HG03521 (cell line): Measurements from ENCODE around the gene TIMM44.
"Not testable (repeated sequence)": the region's sequence is repeated elsewhere in the genome, so short reads cannot be mapped to it uniquely, and the experiment has no call there.

Experiments used
- ATAC-seq: cut with Tn5 transposase; IDR thresholded peaks from one replicate; pipeline ENCODE4 v1.9.1; 2021; ENCODE audit warnings: mild to moderate bottlenecking, moderate library complexity; ENCODE audit not compliant: unreplicated experiment

The TIMM44 gene

GRCh38 chr19:7977021-7977722 lies 33.7 kb upstream of the TIMM44 start:
- ATAC-seq, result no peak

DNA sequence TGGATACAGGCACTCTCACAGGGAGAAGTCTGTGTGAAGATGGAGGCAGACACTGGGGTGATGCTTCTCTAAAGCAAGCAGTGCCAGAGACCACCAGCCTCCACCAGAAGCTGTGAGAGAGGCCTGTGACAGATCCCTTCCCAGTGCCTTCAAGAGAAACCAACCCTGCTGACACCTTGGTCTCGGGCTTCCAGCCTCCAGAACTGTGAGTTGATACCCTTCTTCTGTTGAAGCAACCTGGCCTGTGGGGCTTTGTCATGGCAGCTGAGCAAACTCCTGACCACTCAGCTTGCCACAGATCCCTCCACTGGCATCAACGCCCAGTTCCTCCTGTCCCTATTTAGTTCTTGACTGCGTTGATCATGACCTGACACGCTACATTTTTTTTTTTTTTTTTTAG lies 33.0 kb upstream of the TIMM44 start:
- no peak for ATAC-seq

GRCh38 chr19:7975037-7975436 lies 31.6 kb upstream of the TIMM44 start:
- no peak for ATAC-seq

DNA sequence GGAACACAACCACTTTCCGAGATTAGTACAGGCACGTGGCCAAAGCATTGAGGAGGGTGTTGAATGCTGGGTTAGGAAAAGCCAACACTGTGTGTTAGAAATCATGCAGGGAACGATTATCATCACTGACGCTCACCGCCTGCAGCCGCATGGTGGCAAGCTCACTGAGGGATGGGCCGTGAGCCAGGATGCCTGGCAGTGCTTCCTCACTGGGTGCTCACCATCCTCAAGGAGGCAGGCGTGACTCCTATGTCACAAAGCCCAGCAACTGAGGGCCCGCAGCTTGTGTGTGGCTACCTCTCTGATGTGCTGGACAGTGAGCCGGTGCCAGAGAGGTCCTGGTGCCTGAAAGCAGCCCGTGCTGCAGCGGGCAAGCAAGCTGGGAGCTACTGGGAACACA lies 30.4 kb upstream of the TIMM44 start:
- ATAC-seq, result no peak

GRCh38 chr19:7971553-7972520 lies 28.4 kb upstream of the TIMM44 start:
- ATAC-seq, result no peak

- ATAC-seq, result no peak
Measured at GRCh38 chr19:7970716-7971448, 27.4 kb upstream of the TIMM44 start.

GRCh38 chr19:7969555-7969939 lies 26.1 kb upstream of the TIMM44 start:
- ATAC-seq, result no peak

DNA sequence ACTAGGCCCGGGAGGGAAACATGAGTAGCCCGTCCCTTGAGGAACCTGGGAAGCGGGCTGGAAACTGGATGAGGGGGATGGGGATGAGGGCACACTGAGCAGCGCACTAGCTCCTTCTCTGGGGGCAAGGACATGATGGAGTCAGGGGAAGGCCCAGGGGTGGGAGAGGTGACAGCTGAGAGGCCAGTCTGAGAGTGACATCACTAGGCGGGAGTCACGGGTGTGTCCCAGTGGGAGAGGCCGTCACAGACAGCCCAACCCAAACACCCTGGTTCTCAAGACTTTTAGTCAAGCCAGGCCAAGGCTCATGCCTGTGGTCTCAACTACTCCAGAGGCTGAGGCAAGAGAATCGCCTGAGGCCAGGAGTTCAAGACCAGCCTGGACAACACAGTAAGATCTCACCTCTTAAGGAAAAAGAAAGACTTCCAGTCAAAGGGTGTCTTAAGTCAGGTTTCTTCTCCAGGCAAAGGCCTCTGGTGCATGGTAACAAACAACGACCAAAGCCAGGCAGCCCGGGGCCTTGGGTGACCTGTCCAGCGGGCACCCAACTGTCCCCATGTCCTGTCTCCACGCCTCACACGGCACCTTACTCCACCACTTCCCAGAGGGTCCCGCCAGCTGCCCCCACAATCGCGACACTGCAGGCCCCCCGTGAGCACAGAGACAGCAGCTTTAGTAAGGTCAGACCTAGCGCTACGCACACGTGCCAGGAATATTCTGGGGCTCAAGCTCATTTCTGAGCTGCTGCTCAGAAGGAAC lies 25.5 kb upstream of the TIMM44 start:
- no peak for ATAC-seq

DNA sequence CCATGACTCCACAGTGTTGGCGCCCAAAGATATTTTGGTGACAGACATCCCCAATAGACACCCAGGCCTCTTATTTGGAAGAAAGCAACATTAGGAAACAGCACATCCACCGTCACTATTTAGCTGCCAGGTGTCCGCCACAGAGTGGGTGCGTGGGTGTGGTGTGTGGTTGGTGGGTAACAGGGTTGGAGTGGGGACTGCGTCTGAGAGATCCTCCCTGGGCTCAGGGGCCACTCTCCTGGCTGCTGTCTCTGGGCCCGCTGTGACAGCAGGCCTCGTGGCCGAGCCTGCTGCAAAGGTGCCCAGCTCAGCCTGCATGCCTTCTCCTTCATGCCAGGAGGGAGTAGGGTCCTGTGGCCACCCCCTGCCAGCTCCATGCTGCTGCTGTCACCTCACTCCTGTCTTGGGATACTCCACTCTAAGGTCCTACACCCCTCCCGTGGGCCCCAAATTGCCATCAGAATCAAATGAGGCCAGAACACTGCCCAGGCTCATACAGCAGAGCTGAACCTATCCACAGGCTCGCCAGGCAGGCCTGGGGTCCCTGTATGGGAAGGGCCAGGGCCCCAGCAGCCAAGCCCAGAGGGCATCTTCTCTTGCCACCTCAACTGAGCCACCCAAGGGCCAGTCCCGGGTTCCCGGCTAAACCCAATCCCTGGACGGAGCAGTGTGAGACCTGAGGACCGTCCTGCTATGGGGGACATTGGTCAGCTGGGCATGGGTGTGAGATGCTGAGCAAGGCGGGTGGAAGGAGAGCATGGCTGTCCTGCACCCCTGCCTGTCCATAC lies 24.7 kb upstream of the TIMM44 start:
- ATAC-seq, result no peak

GRCh38 chr19:7965921-7966665 lies 22.6 kb upstream of the TIMM44 start:
- ATAC-seq, result no peak

GRCh38 chr19:7965259-7965841 lies 21.9 kb upstream of the TIMM44 start:
- no peak for ATAC-seq

GRCh38 chr19:7963566-7963965 lies 20.1 kb upstream of the TIMM44 start:
- no peak for ATAC-seq

- no peak for ATAC-seq
Measured at GRCh38 chr19:7962644-7963268, 19.3 kb upstream of the TIMM44 start.

DNA sequence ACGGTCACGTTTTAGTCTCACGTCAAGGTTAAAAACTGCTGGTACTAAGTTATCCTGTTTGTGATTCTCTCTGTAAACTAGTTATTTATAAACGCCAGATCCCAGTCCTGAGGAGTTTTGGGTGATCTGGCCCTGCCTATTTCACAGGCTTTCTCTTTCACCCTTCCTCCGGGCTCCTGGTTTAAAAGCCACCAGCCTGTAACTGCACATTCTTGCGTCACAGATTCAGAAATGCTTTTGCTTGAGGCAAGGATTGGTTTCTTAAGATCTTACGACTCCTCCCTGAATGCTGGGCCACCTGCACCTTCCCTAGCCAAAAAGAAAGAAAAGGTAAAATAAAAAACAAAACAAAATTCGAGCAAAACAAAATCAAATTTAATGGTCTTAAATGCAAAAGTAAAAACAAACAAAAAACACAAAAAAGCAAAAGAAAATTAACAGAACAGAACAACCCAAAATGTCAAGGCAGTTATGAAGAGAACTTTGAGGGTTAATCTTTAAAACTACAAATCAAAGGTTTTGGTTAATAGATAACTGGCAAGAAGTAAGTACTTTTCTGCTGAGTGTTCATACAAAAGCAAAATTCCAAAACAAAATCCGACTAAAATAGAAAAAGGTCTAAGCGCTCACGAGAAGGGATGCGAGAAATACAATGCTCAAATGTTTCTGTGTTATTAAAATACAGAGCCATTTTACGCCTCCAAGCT lies 18.6 kb upstream of the TIMM44 start:
- ATAC-seq, result no peak

DNA sequence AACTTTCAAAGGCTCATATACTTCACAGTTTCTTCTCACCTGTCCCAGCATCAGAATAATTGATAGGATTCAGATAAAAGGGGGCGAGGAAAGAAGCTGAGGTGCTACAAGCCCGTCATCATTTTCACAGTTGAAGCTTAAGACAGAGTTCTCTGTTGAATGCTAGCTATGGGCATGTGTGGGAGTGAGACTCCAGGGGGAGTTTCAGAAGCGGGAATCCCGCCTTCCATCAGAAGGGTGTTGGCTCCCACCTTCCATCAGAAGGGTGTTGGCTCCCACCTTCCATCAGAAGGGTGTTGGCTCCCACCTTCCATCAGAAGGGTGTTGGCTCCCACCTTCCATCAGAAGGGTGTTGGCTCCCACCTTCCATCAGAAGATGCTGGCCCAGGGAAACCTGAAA lies 17.6 kb upstream of the TIMM44 start:
- ATAC-seq, result not testable (repeated sequence)

GRCh38 chr19:7959211-7959610 lies 15.7 kb upstream of the TIMM44 start:
- no peak for ATAC-seq

GRCh38 chr19:7955696-7956095 lies 12.2 kb upstream of the TIMM44 start:
- ATAC-seq, result no peak

GRCh38 chr19:7953576-7953975 lies 10.1 kb upstream of the TIMM44 start:
- no peak for ATAC-seq
